G401 (cell line): ENCODE measurements around the gene ORM1. TPM values are rescaled to one million over a fixed set of nuclear protein-coding genes. Genes with fewer than 3 reads are reported as not detected.

Experiments used
- DNase-seq: peaks from one replicate; pipeline ENCODE4 v3.0.0-alpha.2; 2015; ENCODE audit warnings: low spot score
- in situ Hi-C: cut with HindIII; loops from 2 replicates; pipeline ENCODE4 v1.10.0; 2016; ENCODE audit warnings: low sequenced_read_pairs, mixed read lengths
- total RNA-seq: library from RNA; depleted of rRNA; stranded (reverse); fragments of >200 nt; shearing (Covaris generic); gene quantifications from 2 replicates; pipeline ENCODE4 v1.2.3, GENCODE V29; 2014; rRNA removed

Gene ORM1
- total RNA-seq, 1 experiment from 2014 or later, result not detected

GRCh38 chr9:114371343-114371944 is 48.5 kb downstream of the ORM1 start:
- no peak for DNase-seq
- in situ Hi-C loops, result no loop called here

- no peak for DNase-seq
- in situ Hi-C loops, result no loop called here
Observed at GRCh38 chr9:114371973-114372917, 49.3 kb downstream of the ORM1 start.

GRCh38 chr9:114372921-114373448 is 50.1 kb downstream of the ORM1 start:
- in situ Hi-C loops, result no loop called here
- no peak for DNase-seq

GRCh38 chr9:114373960-114374730 is 51.2 kb downstream of the ORM1 start:
- in situ Hi-C loops, result no loop called here
- no peak for DNase-seq

GRCh38 chr9:114374936-114375335 is 52.0 kb downstream of the ORM1 start:
- in situ Hi-C loops, result no loop called here

GRCh38 chr9:114375386-114376175 is 52.7 kb downstream of the ORM1 start:
- no peak for DNase-seq
- in situ Hi-C loops, result no loop called here

More at GRCh38 chr9:114374936-114375335, 52.0 kb downstream of the ORM1 start:
- no peak for DNase-seq

Other genes starting within 250 kb of the ORM1 start
- gene AMBP, start 244.8 kb upstream of the ORM1 start, total RNA-seq, result not detected in 2 replicates
- 0.27 and 1.0 TPM in 2 replicates for gene KIF12, start 223.8 kb upstream of the ORM1 start, total RNA-seq
- gene COL27A1, start 167.6 kb upstream of the ORM1 start, total RNA-seq, result 2.8 and 3.1 TPM in 2 replicates
- gene ORM2, start 6.8 kb downstream of the ORM1 start, total RNA-seq, result not detected in 2 replicates
- 3.1 and 5.1 TPM in 2 replicates for gene AKNA, start 64.9 kb downstream of the ORM1 start, total RNA-seq
- gene WHRN, start 182.4 kb downstream of the ORM1 start, total RNA-seq, result 4.7 and 7.2 TPM in 2 replicates